NT2/D1 (cell line): ENCODE measurements around the gene WT1.
A peak's percentile ranks its signal among the peaks of the same experiment; 100 is the strongest.

Source experiments
- DNase-seq: peaks from one replicate; pipeline ENCODE4 v3.0.0-alpha.2; 2011; ENCODE audit warnings: low read depth, low spot score
- H3K27me3 ChIP-seq: 2 replicates; pipeline ENCODE4 v1.6.0; 2011; ENCODE audit warnings: mild to moderate bottlenecking; ENCODE audit not compliant: insufficient read length, insufficient read depth
- H3K36me3 ChIP-seq: 2 replicates; pipeline ENCODE4 v1.6.1; 2011; ENCODE audit warnings: mild to moderate bottlenecking, low read length, mixed read lengths; ENCODE audit not compliant: insufficient read depth, insufficient read length
- H3K4me1 ChIP-seq: 2 replicates; pipeline ENCODE4 v1.5.1; 2011; ENCODE audit not compliant: insufficient read depth, insufficient read length
- H3K4me3 ChIP-seq: 2 replicates; pipeline ENCODE4 v1.5.1; 2011; ENCODE audit warnings: low read depth; ENCODE audit not compliant: insufficient read length
- H3K9ac ChIP-seq: 2 replicates; pipeline ENCODE4 v1.6.0; 2011; ENCODE audit warnings: low read depth; ENCODE audit not compliant: insufficient read length
- H3K9me3 ChIP-seq: 2 replicates; pipeline ENCODE4 v1.5.1; 2011; ENCODE audit warnings: mild to moderate bottlenecking, low read length; ENCODE audit not compliant: insufficient read depth
- SUZ12 ChIP-seq: IDR thresholded peaks from 2 replicates; pipeline ENCODE4 v1.6.1; 2011; ENCODE audit not compliant: insufficient read length, insufficient read depth; ENCODE audit errors: extremely low read depth
- YY1 ChIP-seq: IDR thresholded peaks from 2 replicates; pipeline ENCODE4 v1.6.1; 2011; ENCODE audit not compliant: insufficient read length, insufficient read depth
- ZNF274 ChIP-seq: IDR thresholded peaks from 2 replicates; pipeline ENCODE4 v1.6.1; 2011; ENCODE audit warnings: mild to moderate bottlenecking, low read depth, low read length

WT1 gene

DNA sequence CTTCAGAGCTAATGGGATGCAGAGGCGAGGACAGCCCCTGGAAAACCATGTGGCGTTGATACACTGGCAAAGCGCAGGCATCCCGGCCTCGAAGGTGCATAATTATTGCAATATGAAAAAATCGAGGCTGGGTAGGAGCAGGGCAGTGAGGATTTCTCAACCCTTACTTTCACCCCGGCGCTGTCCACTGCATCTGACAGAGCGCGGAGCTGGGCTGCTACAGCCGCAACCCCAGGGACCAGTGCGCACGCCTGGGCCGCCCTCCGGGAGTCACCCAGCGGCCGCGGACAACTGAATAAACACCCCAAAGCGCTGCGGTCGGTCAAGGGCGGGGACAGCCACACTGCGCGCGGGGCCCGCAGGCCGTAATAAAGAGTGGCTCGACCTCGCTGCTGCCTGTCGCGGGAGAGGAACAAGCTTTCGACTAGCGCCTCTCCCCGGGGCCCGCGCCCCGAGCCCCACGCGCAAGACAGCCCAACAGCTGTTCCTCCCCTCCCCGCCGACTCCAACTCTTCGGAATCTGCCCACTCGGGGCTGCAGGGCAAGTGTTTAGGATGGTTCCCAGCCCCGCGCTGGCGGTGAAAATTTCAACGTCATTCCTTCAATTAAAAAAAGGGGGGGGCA lies 3.6 kb upstream of the WT1 start:
- H3K36me3 ChIP-seq: no peaks in the 10 kb centered on the region
- peaks cover 2% of the 10 kb centered on the region for H3K4me1 ChIP-seq
- H3K4me3 ChIP-seq: no peak overlapping the region
- H3K9ac ChIP-seq: no peak overlapping the region
- peaks cover 97% of the 10 kb centered on the region for H3K27me3 ChIP-seq
- DNase-seq: no peak
- TF ChIP-seq ZNF274: no peak
- peak; percentile 65 for TF ChIP-seq SUZ12
- no peak for TF ChIP-seq YY1
- no peaks in the 10 kb centered on the region for H3K9me3 ChIP-seq

DNA sequence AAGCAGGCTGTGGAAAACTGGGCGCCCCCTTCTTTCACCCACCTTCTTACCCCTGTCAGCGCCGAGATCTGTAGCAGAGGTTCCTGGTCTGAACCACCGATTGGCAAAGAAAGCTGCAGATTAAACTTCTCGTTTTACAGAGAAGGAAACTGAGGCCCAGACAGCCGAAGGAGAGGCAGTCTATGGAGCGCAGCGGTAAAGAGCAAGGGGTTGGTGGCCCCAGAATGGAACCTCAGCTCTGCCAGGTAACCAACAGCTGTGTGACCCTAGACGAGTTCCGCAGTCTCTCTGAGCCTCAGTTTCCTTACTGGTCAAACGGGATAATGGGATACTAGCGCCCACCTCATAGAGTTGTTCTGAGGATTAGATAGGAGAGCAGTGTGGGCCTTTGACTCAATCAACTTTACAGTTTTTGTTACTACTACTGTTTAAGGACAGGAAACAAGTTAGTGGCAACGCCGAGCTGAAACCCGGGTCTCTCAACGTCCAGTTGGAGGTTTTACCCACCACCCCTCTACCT lies 3.1 kb upstream of the WT1 start:
- Histone ChIP-seq H3K36me3 (no peaks in the 10 kb centered on the region), H3K27me3 (peaks cover 98% of the 10 kb centered on the region), H3K9ac (no peak overlapping the region), H3K9me3 (no peaks in the 10 kb centered on the region), H3K4me3 (no peak overlapping the region), H3K4me1 (peaks cover 2% of the 10 kb centered on the region)
- DNase-seq: no peak
- TF ChIP-seq SUZ12 (peak; percentile 62), ZNF274 (no peak)

DNA sequence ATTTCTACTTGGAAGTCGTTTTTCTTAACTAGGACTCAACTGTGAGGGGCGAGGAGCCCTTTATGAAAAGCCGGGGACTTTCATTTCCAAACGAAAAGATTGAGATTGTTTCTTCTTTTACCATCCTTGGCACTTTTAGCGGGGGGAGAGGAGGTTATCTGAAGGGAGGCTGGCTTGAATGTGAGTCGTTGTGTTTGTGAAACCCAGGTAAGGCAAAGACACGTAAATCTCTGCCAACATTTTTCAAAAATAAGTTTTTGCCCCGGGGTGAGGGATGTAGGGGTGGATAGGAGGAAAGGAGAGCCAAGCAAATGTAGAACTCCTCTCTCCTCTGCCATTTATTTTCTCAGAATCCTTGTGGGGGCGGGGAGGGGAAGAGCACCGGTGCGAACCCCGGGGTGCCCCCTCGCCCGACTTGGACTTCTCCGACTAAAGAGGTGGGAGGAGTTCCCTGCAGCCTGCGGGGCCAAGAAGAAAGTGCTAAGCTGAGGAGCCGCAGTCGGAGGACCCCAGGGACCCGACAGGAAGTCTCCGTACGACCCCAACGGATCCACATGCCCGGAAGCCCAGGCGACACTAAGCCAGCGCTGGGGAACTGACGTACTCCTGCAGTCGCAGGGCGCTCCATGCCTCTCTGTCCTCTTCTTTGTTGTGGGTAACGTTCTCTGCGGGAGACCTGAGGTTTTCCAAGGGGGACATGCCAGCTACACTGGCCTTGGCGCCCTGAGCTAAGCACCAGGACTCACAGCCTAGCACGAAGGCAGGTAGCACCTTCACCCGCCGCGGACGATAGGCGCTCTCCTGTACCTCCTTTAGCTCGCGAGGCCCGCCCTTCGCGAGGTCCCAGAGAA lies 2.4 kb upstream of the WT1 start:
- Histone ChIP-seq H3K27me3 (peaks cover 98% of the 10 kb centered on the region), H3K4me3 (peak overlapping the region; percentile 40)
- peak; percentile 17 for TF ChIP-seq SUZ12
- TF ChIP-seq ZNF274: no peak

DNA sequence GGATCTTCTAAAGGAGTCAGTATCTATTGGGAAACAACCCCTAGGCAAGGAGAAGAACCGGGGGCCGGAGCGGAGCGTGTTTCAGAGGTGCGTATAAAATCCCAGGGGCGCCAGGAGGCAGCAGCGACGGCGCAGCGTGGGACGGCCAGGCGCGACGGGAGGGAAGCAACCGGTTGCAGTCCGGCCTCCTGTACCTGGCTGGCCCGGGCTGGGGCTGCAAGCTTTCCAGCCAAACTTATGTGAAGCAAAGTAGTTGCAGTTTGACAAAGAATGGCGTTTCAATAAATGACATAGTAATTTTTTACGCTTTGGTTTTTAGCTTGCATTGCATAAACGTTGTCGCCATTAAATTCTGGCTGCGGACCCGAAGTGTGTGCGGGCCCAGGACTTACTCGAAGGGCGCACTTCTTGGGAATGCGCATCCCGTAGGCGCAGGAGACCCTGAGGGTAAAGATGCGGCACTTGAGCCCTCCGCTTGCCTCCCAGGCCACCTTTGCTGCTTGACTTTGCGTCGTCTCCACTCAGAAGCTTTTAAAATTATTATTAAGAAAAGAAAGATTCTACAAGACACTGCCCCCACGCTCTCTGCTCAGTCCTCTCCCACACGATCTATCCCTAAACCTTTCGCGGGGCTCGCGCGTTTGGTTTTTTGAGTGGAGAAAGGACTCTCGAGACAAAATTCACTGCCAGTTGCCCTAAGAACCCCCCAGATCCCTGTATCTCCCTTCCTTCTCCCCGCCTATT lies 1.6 kb upstream of the WT1 start:
- H3K27me3 ChIP-seq: peaks cover 98% of the 10 kb centered on the region

More for the DNA sequence above, 2.4 kb upstream of the WT1 start:
- Histone ChIP-seq H3K9me3 (no peaks in the 10 kb centered on the region), H3K4me1 (peaks cover 2% of the 10 kb centered on the region), H3K36me3 (no peaks in the 10 kb centered on the region), H3K9ac (no peak overlapping the region)
- DNase-seq: no peak

DNA sequence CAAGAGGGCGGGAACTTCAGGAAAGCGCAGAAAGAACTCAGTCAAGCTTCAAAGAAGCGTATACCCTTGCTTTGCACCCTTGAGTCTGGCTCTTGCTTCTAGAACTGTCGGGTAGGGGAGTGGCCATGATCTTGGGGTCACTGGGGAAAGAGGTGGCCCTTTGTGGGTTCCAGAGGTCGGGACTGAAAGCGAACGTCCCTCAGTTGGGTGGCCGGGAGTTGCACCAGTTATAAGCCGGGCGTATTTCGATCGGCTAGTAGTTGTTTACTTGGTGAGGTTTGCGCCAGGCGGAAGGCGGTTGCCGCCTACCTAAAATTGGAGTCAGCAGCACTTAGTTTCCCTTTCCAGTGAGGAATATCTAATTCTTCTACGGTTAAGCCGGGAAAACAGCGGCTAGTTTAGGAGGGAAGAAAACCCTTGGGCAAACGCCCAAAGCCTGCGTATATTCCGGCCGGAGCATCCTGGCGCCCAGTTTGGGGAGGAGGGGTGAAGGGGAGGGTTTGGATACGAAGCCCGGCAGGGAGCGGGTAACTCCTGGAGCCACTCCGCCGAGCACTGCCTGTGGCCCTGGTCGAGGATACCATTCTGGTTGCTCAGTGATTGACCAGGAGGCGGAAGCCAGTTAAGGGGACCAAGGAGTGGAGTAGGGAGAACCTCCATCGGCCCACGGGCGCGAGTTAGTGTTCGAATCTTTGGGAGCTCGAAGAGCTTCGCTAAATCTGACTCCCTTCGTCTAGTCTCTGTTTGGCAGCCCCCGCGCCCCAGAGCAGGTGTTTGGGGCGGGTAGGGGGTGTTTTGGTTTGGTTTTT lies 807 bp upstream of the WT1 start:
- no peak for DNase-seq
- Histone ChIP-seq H3K9ac (no peak overlapping the region), H3K27me3 (peaks cover 98% of the 10 kb centered on the region), H3K36me3 (no peaks in the 10 kb centered on the region), H3K4me1 (peaks cover 2% of the 10 kb centered on the region), H3K9me3 (no peaks in the 10 kb centered on the region), H3K4me3 (peak overlapping the region; percentile 28)
- TF ChIP-seq SUZ12: peak; percentile 37
- no peak for TF ChIP-seq YY1

More for the DNA sequence above, 1.6 kb upstream of the WT1 start:
- Histone ChIP-seq H3K36me3 (no peaks in the 10 kb centered on the region), H3K4me3 (no peak overlapping the region), H3K9me3 (no peaks in the 10 kb centered on the region), H3K4me1 (peaks cover 2% of the 10 kb centered on the region), H3K9ac (no peak overlapping the region)
- TF ChIP-seq ZNF274 (no peak), YY1 (no peak), SUZ12 (no peak)
- no peak for DNase-seq

DNA sequence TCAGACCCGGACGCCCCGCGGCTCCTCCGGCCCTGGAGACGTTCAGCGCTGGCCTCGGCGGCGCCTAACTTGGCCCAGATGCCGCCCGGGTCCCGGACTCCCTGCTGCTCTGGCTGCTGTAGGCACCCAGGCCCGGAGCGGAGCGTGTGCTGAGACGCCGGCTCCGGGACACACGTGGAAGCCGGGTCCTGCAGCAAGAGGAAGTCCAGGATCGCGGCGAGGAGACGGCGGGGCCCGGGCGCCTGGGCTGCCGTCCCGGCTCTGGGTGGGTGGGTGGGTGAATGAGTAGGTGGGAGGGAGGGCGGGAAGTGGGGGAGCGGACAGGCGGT lies 223 bp downstream of the WT1 start:
- Histone ChIP-seq H3K9ac (no peak overlapping the region), H3K27me3 (peaks cover 98% of the 10 kb centered on the region), H3K9me3 (no peaks in the 10 kb centered on the region), H3K4me1 (peaks cover 2% of the 10 kb centered on the region), H3K4me3 (peak overlapping the region; percentile 21), H3K36me3 (no peaks in the 10 kb centered on the region)
- DNase-seq: no peak
- TF ChIP-seq SUZ12 (no peak), YY1 (no peak)
